ENCODE data around the gene ELL3.

DNA sequence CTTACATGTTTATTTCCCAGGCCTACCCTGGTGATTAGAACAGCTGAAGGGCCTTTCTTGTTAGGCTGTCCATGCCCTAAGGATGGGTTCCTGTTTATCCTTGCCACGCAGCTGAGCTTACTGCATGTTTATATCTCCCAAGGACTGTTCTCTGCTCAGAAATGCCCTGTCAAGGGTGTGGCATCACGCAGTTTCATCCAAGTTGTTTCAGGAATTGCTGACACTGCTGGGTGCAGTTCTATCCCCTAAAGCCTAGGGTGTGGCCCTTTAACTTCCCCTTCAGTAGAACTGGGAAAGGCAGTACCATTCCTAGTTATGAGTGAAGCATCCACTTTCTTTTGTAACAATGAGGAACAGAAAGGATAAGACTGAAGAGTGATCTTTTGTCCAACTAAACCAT, 5.0 kb downstream of the ELL3 start:
- TF ChIP-seq, protein P1, sequence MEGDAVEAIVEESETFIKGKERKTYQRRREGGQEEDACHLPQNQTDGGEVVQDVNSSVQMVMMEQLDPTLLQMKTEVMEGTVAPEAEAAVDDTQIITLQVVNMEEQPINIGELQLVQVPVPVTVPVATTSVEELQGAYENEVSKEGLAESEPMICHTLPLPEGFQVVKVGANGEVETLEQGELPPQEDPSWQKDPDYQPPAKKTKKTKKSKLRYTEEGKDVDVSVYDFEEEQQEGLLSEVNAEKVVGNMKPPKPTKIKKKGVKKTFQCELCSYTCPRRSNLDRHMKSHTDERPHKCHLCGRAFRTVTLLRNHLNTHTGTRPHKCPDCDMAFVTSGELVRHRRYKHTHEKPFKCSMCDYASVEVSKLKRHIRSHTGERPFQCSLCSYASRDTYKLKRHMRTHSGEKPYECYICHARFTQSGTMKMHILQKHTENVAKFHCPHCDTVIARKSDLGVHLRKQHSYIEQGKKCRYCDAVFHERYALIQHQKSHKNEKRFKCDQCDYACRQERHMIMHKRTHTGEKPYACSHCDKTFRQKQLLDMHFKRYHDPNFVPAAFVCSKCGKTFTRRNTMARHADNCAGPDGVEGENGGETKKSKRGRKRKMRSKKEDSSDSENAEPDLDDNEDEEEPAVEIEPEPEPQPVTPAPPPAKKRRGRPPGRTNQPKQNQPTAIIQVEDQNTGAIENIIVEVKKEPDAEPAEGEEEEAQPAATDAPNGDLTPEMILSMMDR (conservative IDR thresholded peaks at IDR 0.05 in 1 of 2, IDR thresholded peaks at IDR 0.05 in 1 of 2; ENCODE audit: extremely low read depth in 1 of 2, insufficient read depth in 1 of 2, low read depth in 1 of 2, low read length in 2 of 2) = no peak
- TF ChIP-seq EZH2 (IDR thresholded peaks at IDR 0.05; ENCODE audit: borderline replicate concordance, low read length) = no peak

Data from mammary epithelial cell (primary cell).